ENCODE results near the gene VWA3B.
A peak's percentile ranks its signal among the peaks of the same experiment; 100 is the strongest.

Gene VWA3B

GRCh38 chr2:98324181-98324580, 237.2 kb downstream of the VWA3B start:
- DNase-seq: no peak

DNA sequence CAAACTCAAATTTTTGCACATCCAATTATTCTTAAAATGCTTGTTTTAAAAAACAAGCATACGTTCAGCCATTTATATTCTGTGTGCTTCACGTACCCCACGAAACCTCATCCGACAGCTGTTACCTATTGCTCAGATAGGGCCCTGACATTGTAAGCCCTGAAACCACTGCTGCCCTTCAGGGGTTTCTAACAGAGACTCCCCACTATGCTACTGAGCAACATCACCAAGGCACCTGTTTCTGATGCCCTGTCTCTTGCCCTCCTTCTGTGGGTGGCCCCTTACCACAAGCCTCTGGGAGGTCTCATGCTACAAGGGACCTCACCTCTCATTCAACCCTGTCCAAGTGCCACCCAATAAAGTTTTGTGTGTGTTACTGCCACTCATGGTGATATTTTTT, 240.8 kb downstream of the VWA3B start:
- DNase-seq: no peak

DNA sequence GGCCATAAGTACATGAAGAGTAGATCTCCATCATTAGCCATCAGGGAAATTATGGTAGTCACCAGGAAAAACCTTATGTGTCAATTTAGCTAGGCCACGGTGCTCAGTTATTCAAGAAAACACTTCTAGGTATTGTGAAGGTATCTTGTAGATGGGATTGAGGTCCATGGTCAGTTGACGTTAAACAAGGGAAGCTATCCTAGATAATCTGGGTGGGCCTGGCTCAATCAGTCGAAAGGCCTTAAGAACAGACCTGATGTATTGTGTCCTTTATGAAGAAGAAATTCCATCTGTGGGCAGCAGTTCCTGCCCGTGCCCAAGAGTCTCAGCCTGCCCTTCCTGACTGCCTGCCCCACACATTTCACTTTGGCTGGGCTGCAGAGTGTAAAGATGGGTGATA, 242.6 kb downstream of the VWA3B start:
- no peak for DNase-seq

DNA sequence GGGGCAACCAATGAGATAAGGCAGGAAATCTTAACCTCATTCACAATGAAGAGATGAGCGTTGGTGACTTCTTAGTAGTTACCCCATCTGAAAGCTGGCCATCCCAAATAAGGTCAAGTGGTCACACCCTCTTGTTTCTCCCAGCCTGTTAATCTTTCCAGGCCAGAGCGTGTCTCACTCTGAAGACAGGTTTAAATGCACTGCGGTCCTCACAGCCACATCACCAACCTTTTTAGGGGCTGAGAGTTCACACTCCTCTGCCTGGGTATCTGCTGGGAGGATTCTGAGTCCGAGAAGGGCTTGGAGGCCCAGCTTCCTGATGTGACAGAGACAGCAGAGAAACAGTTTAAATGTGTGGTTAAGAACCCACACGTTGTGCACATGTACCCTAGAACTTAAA, 246.0 kb downstream of the VWA3B start:
- DNase-seq: no peak

DNA sequence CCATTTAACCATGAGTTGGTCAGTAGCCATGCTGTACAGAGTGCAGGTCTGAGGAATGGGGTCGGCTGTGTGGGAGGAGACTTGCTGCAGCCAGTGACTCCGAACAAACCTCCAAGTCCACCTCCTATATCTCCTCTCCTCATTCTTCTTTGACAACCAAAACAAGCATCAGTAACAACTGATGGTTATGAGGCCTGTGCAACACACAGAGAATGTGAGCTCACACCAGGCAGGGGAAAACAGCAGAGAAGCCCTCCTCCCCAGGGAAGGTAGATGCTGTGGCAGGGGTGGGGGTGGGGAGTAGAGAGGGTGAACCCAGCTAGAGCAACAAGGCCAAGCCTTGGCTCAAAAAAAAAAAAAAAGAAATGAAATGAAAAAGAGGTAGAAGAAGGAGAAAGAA, 247.0 kb downstream of the VWA3B start:
- no peak for DNase-seq

DNA sequence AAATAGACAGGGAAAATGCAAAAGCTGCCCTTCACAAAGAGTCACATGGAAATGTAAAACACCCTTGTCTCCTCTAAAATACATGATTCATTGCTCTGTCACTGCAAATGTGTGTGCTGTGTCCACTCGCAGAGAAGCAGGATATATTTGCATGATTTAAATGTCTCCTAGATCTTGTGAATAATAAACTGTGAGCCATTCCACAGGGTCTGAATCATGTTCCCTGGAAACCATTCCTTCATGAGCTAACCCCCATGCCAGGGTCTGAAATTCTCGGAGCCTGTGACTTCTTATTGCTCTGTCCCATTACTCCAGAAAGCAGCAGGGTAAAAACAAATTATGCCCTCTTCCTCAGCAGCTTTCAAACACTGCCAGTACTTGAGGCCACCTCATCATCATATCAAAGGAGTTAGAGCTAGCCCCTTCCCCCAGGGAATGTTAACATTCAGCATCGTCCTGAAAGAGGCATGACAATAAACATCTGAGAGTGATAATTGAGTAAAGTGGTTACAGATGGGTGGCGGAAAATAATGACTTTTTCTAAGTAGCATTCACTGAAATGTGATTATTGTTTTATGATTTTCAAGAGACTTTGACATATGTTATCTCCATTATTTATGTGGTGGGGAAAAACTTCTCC, 247.6 kb downstream of the VWA3B start:
- peak in 3 of 56 donors; percentile 6 to 9 (median 8) for DNase-seq

DNA sequence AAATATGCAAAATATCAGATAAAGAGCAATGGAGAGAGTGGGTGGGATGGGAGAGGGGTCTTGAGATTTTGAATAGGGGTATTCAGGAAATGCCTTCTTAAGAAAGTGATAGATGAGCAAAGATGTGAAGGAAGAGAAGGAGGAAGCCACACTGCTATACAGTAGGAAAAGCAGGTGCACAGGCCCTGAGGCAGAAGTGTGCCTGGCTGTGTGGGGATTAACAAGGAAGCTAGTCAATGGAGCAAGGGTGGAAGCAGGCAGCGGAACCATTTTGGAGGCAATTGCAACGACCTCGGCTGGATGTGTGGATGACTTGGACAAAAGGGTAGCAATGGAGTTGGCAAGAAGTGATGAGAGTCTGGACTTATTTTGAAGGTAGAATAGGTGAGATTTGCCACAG, 248.3 kb downstream of the VWA3B start:
- DNase-seq: no peak

GRCh38 chr2:98341241-98341640, 254.3 kb downstream of the VWA3B start:
- DNase-seq: no peak

DNA sequence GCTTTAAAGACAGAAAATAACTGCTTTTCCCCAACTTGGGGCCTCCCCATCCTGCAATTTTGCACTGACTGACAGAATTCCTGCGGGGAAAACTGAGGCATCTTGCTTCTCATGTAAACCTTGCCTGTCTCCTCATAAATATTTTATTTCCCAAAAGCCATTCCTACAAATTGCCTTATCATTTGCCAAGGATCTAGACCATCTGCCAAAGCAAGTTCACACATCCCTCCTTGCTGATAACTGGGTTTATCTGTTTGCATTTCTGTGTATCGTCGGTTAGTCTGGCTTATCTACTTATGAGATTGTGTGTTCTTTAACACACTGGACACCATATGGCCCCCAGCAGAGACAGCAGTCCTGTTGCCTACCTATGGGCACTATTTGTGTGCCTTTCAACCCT, 256.3 kb downstream of the VWA3B start:
- DNase-seq: no peak

DNA sequence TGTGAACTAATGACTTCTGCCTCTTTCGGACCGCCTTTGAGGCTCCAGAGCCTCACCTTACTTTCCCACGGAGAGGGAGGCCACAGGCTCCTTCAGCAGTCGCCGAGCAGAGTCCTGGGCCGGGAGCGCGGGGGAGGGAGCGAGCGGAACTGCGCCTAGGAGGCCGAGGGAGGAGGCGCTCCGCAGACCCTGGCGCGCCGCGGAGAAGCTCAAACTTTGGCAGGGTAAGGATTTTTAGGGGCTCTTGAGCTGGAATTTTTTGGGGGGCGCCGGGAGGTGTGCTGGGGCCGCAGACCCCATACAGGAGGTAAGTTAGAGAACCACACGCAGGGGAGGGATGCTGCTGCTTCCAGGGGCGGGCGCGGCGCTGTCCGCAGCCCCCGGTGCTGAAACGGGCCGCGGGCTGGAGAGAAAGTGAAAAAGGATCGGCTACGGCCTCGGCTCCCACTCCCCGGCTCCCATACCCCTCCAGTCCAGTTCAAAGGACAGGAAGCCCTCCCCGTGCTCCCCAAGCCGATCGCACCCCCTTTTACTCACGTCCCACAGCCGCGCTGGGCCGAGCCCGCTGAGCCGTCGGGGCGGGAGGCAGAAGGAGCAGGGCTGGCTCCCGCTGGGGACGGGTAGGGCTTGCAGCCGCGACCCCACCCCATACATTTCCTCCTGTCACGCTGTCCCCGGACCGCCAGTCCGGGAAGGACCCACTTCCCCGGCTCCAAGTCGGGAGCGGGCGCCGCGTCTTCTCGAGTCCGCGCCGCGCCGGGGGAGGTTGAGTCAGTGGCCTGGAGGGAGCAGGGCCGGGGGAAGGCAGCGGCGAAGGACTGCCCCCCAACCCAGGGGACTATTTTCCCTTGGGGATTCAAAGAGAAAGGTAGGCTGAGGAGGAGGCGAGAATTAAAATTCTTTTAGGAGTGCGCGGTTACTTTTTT, 259.6 kb downstream of the VWA3B start, which contains the start of gene CNGA3:
CNGA3 (plus strand) TSS at position 146 of the 926 bp plus-strand sequence. CDS start 23,520 bp downstream, outside the sequence.
- peak in 2 of 56 donors; percentile 4 to 31 for DNase-seq

DNA sequence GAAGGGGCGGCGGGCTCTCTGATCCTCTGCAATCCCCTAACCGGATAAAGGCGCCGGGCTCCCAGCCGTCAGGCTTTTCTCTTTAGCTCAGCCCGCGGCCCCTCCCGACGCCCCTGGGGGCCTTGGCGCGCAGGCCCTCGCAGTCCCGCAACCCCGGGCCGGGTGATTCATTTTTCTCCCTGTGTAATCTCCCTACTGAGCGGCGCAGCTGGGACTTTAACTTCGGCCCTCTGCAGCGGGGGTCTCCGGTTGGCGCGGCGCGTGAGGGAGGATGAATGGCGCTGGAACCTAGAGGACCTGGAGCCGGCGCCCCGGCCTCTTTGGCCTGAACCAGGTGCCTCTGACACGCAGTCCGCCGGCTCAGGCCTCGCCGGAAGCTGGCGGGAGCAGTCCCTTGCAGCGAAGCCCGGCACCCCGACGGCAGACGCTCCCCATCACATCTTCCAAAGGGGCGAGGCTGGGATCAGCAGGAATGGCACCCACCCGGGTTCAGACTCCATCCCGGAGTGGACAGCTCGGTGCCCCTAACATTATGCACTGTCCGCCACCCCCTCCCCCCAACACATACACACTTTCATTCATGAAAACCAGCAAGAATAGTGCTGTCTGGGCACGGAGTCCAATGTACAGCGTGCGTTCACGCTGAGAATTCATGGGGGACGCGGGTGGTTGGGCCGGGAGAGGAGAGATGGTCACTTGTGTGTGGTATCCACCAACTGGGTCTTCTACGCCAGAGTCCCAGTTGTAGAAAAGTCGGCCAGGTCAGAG, 260.5 kb downstream of the VWA3B start:
- DNase-seq: no peak

- DNase-seq: peak in 14 of 56 donors; percentile 12 to 48 (median 21)
These were observed 261.1 kb downstream of the VWA3B start for GRCh38 chr2:98348066-98348561.

- DNase-seq: no peak
These were observed 263.4 kb downstream of the VWA3B start for GRCh38 chr2:98350411-98350810.

DNA sequence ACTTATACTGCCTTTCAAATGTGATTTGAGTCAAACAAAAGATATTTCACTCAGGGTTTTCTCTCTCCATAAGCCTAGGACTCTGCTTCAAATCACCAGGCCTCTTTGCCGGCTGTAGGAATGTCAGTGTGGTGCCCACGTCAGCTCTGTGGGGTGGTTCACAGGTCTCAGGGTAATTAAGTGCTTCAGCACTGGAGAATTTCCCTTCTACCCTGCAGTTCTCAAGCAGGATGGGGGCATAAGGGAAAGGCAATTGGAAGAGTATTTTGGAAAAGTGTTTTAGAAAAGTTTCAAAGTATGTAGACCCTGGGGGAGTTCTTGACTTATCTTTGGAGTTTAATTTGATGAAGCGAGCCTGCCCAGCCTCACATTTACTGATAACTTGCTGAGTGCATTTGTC, 268.9 kb downstream of the VWA3B start:
- DNase-seq: no peak

DNA sequence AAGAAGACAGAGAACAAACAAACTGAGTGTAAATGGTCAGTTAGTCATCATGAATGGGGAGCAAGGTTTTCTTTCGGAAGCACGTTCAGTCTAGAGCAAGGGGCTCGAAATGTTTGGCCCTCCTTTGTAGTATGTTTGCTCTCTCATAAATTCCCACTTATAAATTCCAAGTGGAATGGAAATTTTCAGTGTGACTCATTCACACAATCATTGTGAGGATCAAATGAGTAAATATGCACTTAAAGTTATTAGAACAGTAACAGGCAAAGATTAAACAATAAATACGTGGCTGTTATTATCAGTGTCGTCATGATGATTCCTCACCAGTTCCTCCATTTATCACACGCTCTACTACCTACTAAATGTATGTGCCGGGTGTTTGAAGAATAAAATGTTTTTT, 269.8 kb downstream of the VWA3B start:
- no peak for DNase-seq

DNA sequence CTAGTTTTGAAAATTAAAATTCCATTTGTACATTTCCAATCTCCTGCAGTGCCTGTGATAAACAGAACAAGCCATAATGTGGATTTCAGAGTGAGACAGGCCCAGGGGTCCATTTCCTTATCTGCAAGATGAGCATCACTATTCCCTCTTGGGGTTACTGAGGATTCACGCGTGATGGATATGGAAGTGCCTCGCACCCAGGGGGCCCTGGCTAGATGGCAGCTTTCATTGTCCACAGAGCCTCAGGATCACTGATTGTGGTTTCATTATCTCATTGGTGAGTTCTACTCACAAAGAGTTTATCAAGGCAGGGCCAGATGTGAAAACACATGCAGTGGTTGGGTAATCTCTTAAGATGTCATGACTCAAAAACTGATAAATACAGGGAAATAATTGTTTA, 270.9 kb downstream of the VWA3B start:
- DNase-seq: no peak

DNA sequence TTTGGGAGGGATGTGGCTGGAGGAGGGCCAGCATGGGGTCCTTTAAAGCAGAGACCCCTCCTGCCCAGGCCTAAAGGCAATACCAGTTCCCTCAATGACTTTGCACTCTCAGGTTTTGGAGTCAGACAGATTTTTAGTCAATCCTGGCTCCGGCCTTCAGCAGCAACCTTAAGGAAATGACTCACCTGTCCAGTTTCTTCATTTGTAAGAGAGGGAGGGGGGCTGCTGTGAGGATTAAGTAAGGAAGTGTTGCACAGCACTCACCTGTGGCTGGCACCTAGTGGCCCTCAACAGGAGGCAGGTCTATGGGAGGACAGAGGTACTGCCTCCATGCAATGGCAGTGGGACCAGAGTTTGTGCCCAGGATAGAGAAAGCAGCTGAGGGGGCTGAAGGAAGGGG, 273.0 kb downstream of the VWA3B start:
- DNase-seq: no peak
